22Rv1 (cell line): Measurements from ENCODE around the gene NLRC4.

ENCODE experiments used
- ZFX ChIP-seq: fragments of 450-650 bp; IDR thresholded peaks from 2 replicates; pipeline ENCODE4 v1.6.1; 2017; ENCODE audit warnings: antibody characterized with exemption, borderline replicate concordance
- TF ChIP-seq, protein P1 (sequence below): fragments of 450-650 bp; IDR thresholded peaks from 2 replicates; pipeline ENCODE4 v1.5.1; 2017; ENCODE audit warnings: mild to moderate bottlenecking

DNA sequence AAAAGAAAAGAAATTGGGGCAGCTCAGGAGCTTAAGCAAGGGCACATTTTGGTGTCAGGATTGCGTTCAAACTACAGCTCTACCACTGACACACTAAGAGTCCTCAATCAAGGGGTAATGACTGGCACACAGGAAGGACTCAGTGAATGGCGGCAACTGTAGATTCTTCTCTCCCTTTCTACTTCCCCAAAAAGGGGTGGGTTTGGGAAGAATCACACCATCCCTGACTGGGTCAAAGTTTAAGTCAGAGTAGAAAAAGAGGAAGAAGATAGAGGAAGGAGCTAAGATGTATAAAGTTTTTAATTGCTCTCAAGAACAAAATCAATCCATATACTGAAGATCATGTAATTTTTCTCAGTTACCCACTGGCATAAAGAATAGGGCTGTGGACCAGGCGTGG lies 2.6 kb downstream of the NLRC4 start:
- TF ChIP-seq, protein P1, sequence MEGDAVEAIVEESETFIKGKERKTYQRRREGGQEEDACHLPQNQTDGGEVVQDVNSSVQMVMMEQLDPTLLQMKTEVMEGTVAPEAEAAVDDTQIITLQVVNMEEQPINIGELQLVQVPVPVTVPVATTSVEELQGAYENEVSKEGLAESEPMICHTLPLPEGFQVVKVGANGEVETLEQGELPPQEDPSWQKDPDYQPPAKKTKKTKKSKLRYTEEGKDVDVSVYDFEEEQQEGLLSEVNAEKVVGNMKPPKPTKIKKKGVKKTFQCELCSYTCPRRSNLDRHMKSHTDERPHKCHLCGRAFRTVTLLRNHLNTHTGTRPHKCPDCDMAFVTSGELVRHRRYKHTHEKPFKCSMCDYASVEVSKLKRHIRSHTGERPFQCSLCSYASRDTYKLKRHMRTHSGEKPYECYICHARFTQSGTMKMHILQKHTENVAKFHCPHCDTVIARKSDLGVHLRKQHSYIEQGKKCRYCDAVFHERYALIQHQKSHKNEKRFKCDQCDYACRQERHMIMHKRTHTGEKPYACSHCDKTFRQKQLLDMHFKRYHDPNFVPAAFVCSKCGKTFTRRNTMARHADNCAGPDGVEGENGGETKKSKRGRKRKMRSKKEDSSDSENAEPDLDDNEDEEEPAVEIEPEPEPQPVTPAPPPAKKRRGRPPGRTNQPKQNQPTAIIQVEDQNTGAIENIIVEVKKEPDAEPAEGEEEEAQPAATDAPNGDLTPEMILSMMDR = no peak
- no peak for TF ChIP-seq ZFX
